Measurements from ENCODE around the gene ANO10. TPM values are rescaled to one million over a fixed set of nuclear protein-coding genes. Genes with fewer than 3 reads are reported as not detected.

ANO10 gene
- total and polyA plus RNA-seq, 7 experiments from 2014 or later: 6.1 to 13.6 (median 9.3) TPM

- peaks cover 6 to 10% (median 9%) of the 10 kb centered on the region in 5 donors for H3K27me3 Mint-ChIP-seq
- H3K4me1 Mint-ChIP-seq: peaks cover 0 to 8% (median 0%) of the 10 kb centered on the region in 7 donors
- Histone ChIP-seq H3K4me3 (ENCODE audit: low read length) (no peak overlapping the region), H3K27ac (ENCODE audit: low read depth, low read length) (no peak overlapping the region), H3K4me1 (ENCODE audit: control insufficient read depth in 2 of 2, insufficient read depth in 2 of 2, low read length in 2 of 2) (no peaks in the 10 kb centered on the region), H3K9me3 (ENCODE audit: control insufficient read depth in 2 of 3, low read length in 3 of 3) (no peaks in the 10 kb centered on the region), H3K27me3 (ENCODE audit: control insufficient read depth in 2 of 2, insufficient read depth in 2 of 2, low read length in 2 of 2) (no peaks in the 10 kb centered on the region), H3K36me3 (ENCODE audit: control insufficient read depth in 2 of 3, insufficient read depth in 3 of 3, low read length in 3 of 3) (no peaks in the 10 kb centered on the region)
- no peaks in the 10 kb centered on the region for H3K36me3 Mint-ChIP-seq
- no peaks in the 10 kb centered on the region for H3K9me3 Mint-ChIP-seq
- H3K27ac Mint-ChIP-seq: no peak overlapping the region
- intact Hi-C loops (cut with micrococcal nuclease): no loop called here
- ChIA-PET POLR2A (no interaction called here), CTCF (interaction anchor here (0.6 kb wide), 2 partner anchors 28 to 54 kb away, joined by 3 read pairs; no protein-coding TSS in a partner anchor)
- ATAC-seq: no peak
- DNase-seq: no peak
- no peak overlapping the region for H3K4me3 Mint-ChIP-seq
These were observed 18.9 kb upstream of the ANO10 start for GRCh38 chr3:43640681-43641080.

- H3K9me3 Mint-ChIP-seq: peaks cover 0 to 3% (median 0%) of the 10 kb centered on the region in 11 donors
- Histone ChIP-seq H3K9me3 (ENCODE audit: control insufficient read depth in 2 of 3, low read length in 3 of 3) (no peaks in the 10 kb centered on the region), H3K36me3 (ENCODE audit: control insufficient read depth in 2 of 3, insufficient read depth in 3 of 3, low read length in 3 of 3) (no peaks in the 10 kb centered on the region), H3K27me3 (ENCODE audit: control insufficient read depth in 2 of 2, insufficient read depth in 2 of 2, low read length in 2 of 2) (no peaks in the 10 kb centered on the region), H3K4me1 (ENCODE audit: control insufficient read depth in 2 of 2, insufficient read depth in 2 of 2, low read length in 2 of 2) (no peaks in the 10 kb centered on the region), H3K4me3 (ENCODE audit: low read length) (no peak overlapping the region), H3K27ac (ENCODE audit: low read depth, low read length) (no peak overlapping the region)
- H3K4me3 Mint-ChIP-seq: no peak overlapping the region
- H3K27me3 Mint-ChIP-seq: peaks cover 5 to 10% (median 7%) of the 10 kb centered on the region in 5 donors
- ChIA-PET POLR2A (no interaction called here), CTCF (interaction anchor here (0.6 kb wide), 4 partner anchors 60 to 796 kb away, joined by 3 to 4 read pairs (median 3); no protein-coding TSS in a partner anchor)
- ATAC-seq: peak; percentile 45
- peaks cover 0 to 8% (median 0%) of the 10 kb centered on the region in 7 donors for H3K4me1 Mint-ChIP-seq
- H3K27ac Mint-ChIP-seq: no peak overlapping the region
- intact Hi-C loops (cut with micrococcal nuclease): loop anchor here (1.0 to 10.0 kb wide), 3 partner anchors 95 to 674 kb away; no protein-coding TSS in a partner anchor
- peak in 3 of 9 donors; percentile 7 to 12 (median 8) for DNase-seq
- H3K36me3 Mint-ChIP-seq: no peaks in the 10 kb centered on the region
These were observed 17.0 kb upstream of the ANO10 start for GRCh38 chr3:43638594-43639447.

GRCh38 chr3:43637702-43638101 lies 15.9 kb upstream of the ANO10 start:
- Histone ChIP-seq H3K27ac (ENCODE audit: low read depth, low read length) (no peak overlapping the region), H3K4me1 (ENCODE audit: control insufficient read depth in 2 of 2, insufficient read depth in 2 of 2, low read length in 2 of 2) (no peaks in the 10 kb centered on the region), H3K4me3 (ENCODE audit: low read length) (no peak overlapping the region), H3K36me3 (ENCODE audit: control insufficient read depth in 2 of 3, insufficient read depth in 3 of 3, low read length in 3 of 3) (no peaks in the 10 kb centered on the region), H3K9me3 (ENCODE audit: control insufficient read depth in 2 of 3, low read length in 3 of 3) (no peaks in the 10 kb centered on the region), H3K27me3 (ENCODE audit: control insufficient read depth in 2 of 2, insufficient read depth in 2 of 2, low read length in 2 of 2) (no peaks in the 10 kb centered on the region)
- no peak overlapping the region for H3K4me3 Mint-ChIP-seq
- CTCF ChIA-PET: no interaction called here
- no peaks in the 10 kb centered on the region for H3K36me3 Mint-ChIP-seq
- H3K27ac Mint-ChIP-seq: no peak overlapping the region
- ATAC-seq: no peak
- peaks cover 5 to 10% (median 7%) of the 10 kb centered on the region in 5 donors for H3K27me3 Mint-ChIP-seq
- DNase-seq: no peak
- peaks cover 0 to 8% (median 0%) of the 10 kb centered on the region in 7 donors for H3K4me1 Mint-ChIP-seq
- POLR2A ChIA-PET: no interaction called here
- peaks cover 0 to 3% (median 0%) of the 10 kb centered on the region in 11 donors for H3K9me3 Mint-ChIP-seq
- intact Hi-C loops (cut with micrococcal nuclease): loop anchor here (1.0 to 10.0 kb wide), 3 partner anchors 93 to 673 kb away; no protein-coding TSS in a partner anchor

- peaks cover 0 to 11% (median 2%) of the 10 kb centered on the region in 11 donors for H3K9me3 Mint-ChIP-seq
- no peak overlapping the region for H3K4me3 Mint-ChIP-seq
- POLR2A ChIA-PET: no interaction called here
- intact Hi-C loops (cut with micrococcal nuclease): loop anchor here in 1 of 2 donors (10.0 kb wide), 1 partner anchor 668 kb away; no protein-coding TSS in a partner anchor
- ATAC-seq: no peak
- H3K27ac Mint-ChIP-seq: no peak overlapping the region
- Histone ChIP-seq H3K4me3 (ENCODE audit: low read length) (no peak overlapping the region), H3K4me1 (ENCODE audit: control insufficient read depth in 2 of 2, insufficient read depth in 2 of 2, low read length in 2 of 2) (no peaks in the 10 kb centered on the region), H3K36me3 (ENCODE audit: control insufficient read depth in 2 of 3, insufficient read depth in 3 of 3, low read length in 3 of 3) (no peaks in the 10 kb centered on the region), H3K27ac (ENCODE audit: low read depth, low read length) (no peak overlapping the region), H3K27me3 (ENCODE audit: control insufficient read depth in 2 of 2, insufficient read depth in 2 of 2, low read length in 2 of 2) (peaks cover 0 to 3% of the 10 kb centered on the region in 2 donors), H3K9me3 (ENCODE audit: control insufficient read depth in 2 of 3, low read length in 3 of 3) (no peaks in the 10 kb centered on the region)
- CTCF ChIA-PET: no interaction called here
- H3K36me3 Mint-ChIP-seq: peaks cover 0 to 9% (median 3%) of the 10 kb centered on the region in 5 donors
- peaks cover 0 to 16% (median 11%) of the 10 kb centered on the region in 5 donors for H3K27me3 Mint-ChIP-seq
- DNase-seq: no peak
- H3K4me1 Mint-ChIP-seq: peaks cover 0 to 14% (median 0%) of the 10 kb centered on the region in 7 donors
These were observed 11.2 kb upstream of the ANO10 start for GRCh38 chr3:43632986-43633385.

- H3K4me1 ChIP-seq (ENCODE audit: control insufficient read depth in 2 of 2, insufficient read depth in 2 of 2, low read length in 2 of 2): no peaks in the 10 kb centered on the region
- CTCF ChIA-PET: no interaction called here
- H3K27ac Mint-ChIP-seq: no peak overlapping the region
- peaks cover 0 to 20% (median 0%) of the 10 kb centered on the region in 7 donors for H3K4me1 Mint-ChIP-seq
- no peak for DNase-seq
- H3K36me3 ChIP-seq (ENCODE audit: control insufficient read depth in 2 of 3, insufficient read depth in 3 of 3, low read length in 3 of 3): no peaks in the 10 kb centered on the region
- intact Hi-C loops (cut with micrococcal nuclease): loop anchor here in 1 of 2 donors (10.0 kb wide), 1 partner anchor 668 kb away; no protein-coding TSS in a partner anchor
- ATAC-seq: no peak
- peaks cover 0 to 3% of the 10 kb centered on the region in 2 donors for H3K27me3 ChIP-seq (ENCODE audit: control insufficient read depth in 2 of 2, insufficient read depth in 2 of 2, low read length in 2 of 2)
- peaks cover 0 to 16% (median 11%) of the 10 kb centered on the region in 5 donors for H3K27me3 Mint-ChIP-seq
- no peaks in the 10 kb centered on the region for H3K9me3 ChIP-seq (ENCODE audit: control insufficient read depth in 2 of 3, low read length in 3 of 3)
- H3K4me3 Mint-ChIP-seq: no peak overlapping the region
- H3K27ac ChIP-seq (ENCODE audit: low read depth, low read length): no peak overlapping the region
- peaks cover 0 to 11% (median 2%) of the 10 kb centered on the region in 11 donors for H3K9me3 Mint-ChIP-seq
- H3K36me3 Mint-ChIP-seq: peaks cover 0 to 9% (median 3%) of the 10 kb centered on the region in 5 donors
- POLR2A ChIA-PET: no interaction called here
- H3K4me3 ChIP-seq (ENCODE audit: low read length): no peak overlapping the region
These were observed 10.5 kb upstream of the ANO10 start for GRCh38 chr3:43632269-43632733.

- peaks cover 0 to 16% (median 10%) of the 10 kb centered on the region in 5 donors for H3K27me3 Mint-ChIP-seq
- ChIA-PET CTCF (no interaction called here), POLR2A (no interaction called here)
- no peak overlapping the region for H3K27ac ChIP-seq (ENCODE audit: low read depth, low read length)
- H3K27ac Mint-ChIP-seq: no peak overlapping the region
- H3K9me3 Mint-ChIP-seq: peaks cover 0 to 11% (median 2%) of the 10 kb centered on the region in 11 donors
- no peaks in the 10 kb centered on the region for H3K9me3 ChIP-seq (ENCODE audit: control insufficient read depth in 2 of 3, low read length in 3 of 3)
- DNase-seq: no peak
- H3K4me1 Mint-ChIP-seq: peaks cover 0 to 27% (median 0%) of the 10 kb centered on the region in 7 donors
- no peaks in the 10 kb centered on the region for H3K36me3 ChIP-seq (ENCODE audit: control insufficient read depth in 2 of 3, insufficient read depth in 3 of 3, low read length in 3 of 3)
- no peaks in the 10 kb centered on the region for H3K4me1 ChIP-seq (ENCODE audit: control insufficient read depth in 2 of 2, insufficient read depth in 2 of 2, low read length in 2 of 2)
- H3K27me3 ChIP-seq (ENCODE audit: control insufficient read depth in 2 of 2, insufficient read depth in 2 of 2, low read length in 2 of 2): peaks cover 0 to 3% of the 10 kb centered on the region in 2 donors
- H3K36me3 Mint-ChIP-seq: peaks cover 0 to 9% (median 3%) of the 10 kb centered on the region in 5 donors
- no peak overlapping the region for H3K4me3 ChIP-seq (ENCODE audit: low read length)
- H3K4me3 Mint-ChIP-seq: no peak overlapping the region
- no peak for ATAC-seq
- intact Hi-C loops (cut with micrococcal nuclease): loop anchor here in 1 of 2 donors (10.0 kb wide), 1 partner anchor 665 kb away; no protein-coding TSS in a partner anchor
These were observed 7.9 kb upstream of the ANO10 start for GRCh38 chr3:43629741-43630140.
